Astrocyte (in vitro differentiated cells and primary cell): ENCODE measurements around the gene GTF2F1. TPM values are rescaled to one million over a fixed set of nuclear protein-coding genes. Genes with fewer than 3 reads are reported as not detected.
A peak's percentile ranks its signal among the peaks of the same experiment; 100 is the strongest.

Source experiments
- DNase-seq: peaks from one replicate; pipeline ENCODE4 v3.0.0-alpha.2; 2010; ENCODE audit warnings: low read depth
- FAIRE-seq: peaks from 2 replicates; lab custom pipeline; 2011; peaks lifted over from hg19 to GRCh38; lab: Jason Lieb, UNC
- H2AFZ ChIP-seq: 2 replicates; pipeline ENCODE4 v1.6.0; 2012; ENCODE audit warnings: low read depth, low read length, inconsistent platforms
- H3K27ac ChIP-seq: 2 replicates; pipeline ENCODE4 v1.5.1; 2011; ENCODE audit warnings: low read depth, low read length, inconsistent platforms
- H3K27me3 ChIP-seq: 2 replicates; pipeline ENCODE4 v1.6.0; 2011; ENCODE audit warnings: low read length, inconsistent platforms; ENCODE audit not compliant: insufficient read depth
- H3K36me3 ChIP-seq: 2 replicates; pipeline ENCODE4 v1.5.1; 2011; ENCODE audit warnings: low read length, inconsistent platforms; ENCODE audit not compliant: insufficient read depth
- H3K4me1 ChIP-seq: 2 replicates; pipeline ENCODE4 v1.5.1; 2011; ENCODE audit warnings: low read length, inconsistent platforms; ENCODE audit not compliant: insufficient read depth
- H3K4me2 ChIP-seq: 2 replicates; pipeline ENCODE4 v1.6.0; 2012; ENCODE audit warnings: low read length, inconsistent platforms
- H3K4me3 ChIP-seq: 2 replicates; pipeline ENCODE4 v1.5.1; 2011; ENCODE audit warnings: low read depth, mild to moderate bottlenecking, low read length, inconsistent platforms; ENCODE audit not compliant: insufficient read depth
- H3K79me2 ChIP-seq: 2 replicates; pipeline ENCODE4 v1.6.0; 2012; ENCODE audit warnings: mild to moderate bottlenecking, low read length, inconsistent platforms; ENCODE audit not compliant: insufficient read depth
- H3K9ac ChIP-seq: 2 replicates; pipeline ENCODE4 v1.6.0; 2012; ENCODE audit warnings: mild to moderate bottlenecking, low read length, inconsistent platforms
- H3K9me3 ChIP-seq: 2 replicates; pipeline ENCODE4 v1.5.1; 2012; ENCODE audit warnings: low read depth, mild to moderate bottlenecking, low read length, inconsistent platforms; ENCODE audit not compliant: insufficient read depth
- H4K20me1 ChIP-seq: 2 replicates; pipeline ENCODE4 v1.6.0; 2012; ENCODE audit warnings: low read length, inconsistent platforms; ENCODE audit not compliant: insufficient read depth
- H3K27ac Mint-ChIP-seq: one replicate; pipeline ENCODE4 v1.8.0; 2021; ENCODE audit warnings: mild to moderate bottlenecking, mixed read lengths; ENCODE audit not compliant: unreplicated experiment
- H3K27me3 Mint-ChIP-seq: one replicate; pipeline ENCODE4 v1.8.0; 2021; ENCODE audit warnings: low read depth, mixed read lengths; ENCODE audit not compliant: unreplicated experiment
- H3K36me3 Mint-ChIP-seq: one replicate; pipeline ENCODE4 v1.8.0; 2021; ENCODE audit warnings: low read depth, mixed read lengths; ENCODE audit not compliant: unreplicated experiment
- H3K4me1 Mint-ChIP-seq: one replicate; pipeline ENCODE4 v1.8.0; 2021; ENCODE audit warnings: low read depth, mixed read lengths; ENCODE audit not compliant: unreplicated experiment
- H3K4me3 Mint-ChIP-seq: one replicate; pipeline ENCODE4 v1.8.0; 2021; ENCODE audit warnings: mild to moderate bottlenecking, moderate library complexity, mixed read lengths; ENCODE audit not compliant: unreplicated experiment
- H3K9me3 Mint-ChIP-seq: one replicate; pipeline ENCODE4 v1.8.0; 2021; ENCODE audit warnings: mild to moderate bottlenecking, mixed read lengths; ENCODE audit not compliant: unreplicated experiment
- CTCF ChIP-seq: IDR thresholded peaks from 2 replicates; pipeline ENCODE4 v1.5.1; 2011; ENCODE audit warnings: low read depth, mild to moderate bottlenecking, inconsistent platforms, low read length, moderate library complexity; ENCODE audit not compliant: insufficient read depth
- EZH2 ChIP-seq: IDR thresholded peaks from 2 replicates; pipeline ENCODE4 v1.6.1; 2012; ENCODE audit warnings: mild to moderate bottlenecking, low read length, inconsistent platforms; ENCODE audit not compliant: insufficient read depth
- total RNA-seq: library from RNA; stranded (reverse); gene quantifications from 2 replicates; pipeline ENCODE4 v1.2.1, GENCODE V29; 2021

GTF2F1 gene
- total RNA-seq, 1 donor from 2014 or later: 92.3 TPM

DNA sequence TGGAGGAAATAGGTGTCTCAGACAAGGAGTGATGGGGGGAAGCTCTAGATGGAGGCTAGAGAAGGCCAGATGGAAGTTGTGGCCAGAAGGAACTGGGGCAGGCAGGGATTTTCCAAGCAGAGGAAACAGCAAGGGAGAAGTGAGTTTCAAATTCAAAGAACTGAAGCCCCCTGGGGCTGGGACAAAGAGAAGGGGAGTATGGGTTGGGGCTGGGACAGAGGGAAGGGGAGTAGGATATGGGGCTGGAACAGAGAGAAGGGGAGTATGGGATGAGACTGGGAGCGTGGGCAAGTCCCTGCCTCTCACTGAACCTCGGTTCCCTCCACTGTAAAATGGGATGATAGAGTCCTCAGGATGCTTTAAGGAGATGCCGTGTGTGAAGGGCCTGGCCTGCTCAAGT lies 1.9 kb upstream of the GTF2F1 start:
- H3K9me3 Mint-ChIP-seq: no peaks in the 10 kb centered on the region
- Histone ChIP-seq H3K27me3 (no peaks in the 10 kb centered on the region), H3K4me3 (no peak overlapping the region), H2AFZ (no peak overlapping the region), H3K27ac (no peak overlapping the region), H3K9me3 (no peaks in the 10 kb centered on the region), H3K79me2 (peaks cover 24% of the 10 kb centered on the region), H3K4me2 (no peak overlapping the region), H4K20me1 (peaks cover 2% of the 10 kb centered on the region), H3K36me3 (peaks cover 6% of the 10 kb centered on the region), H3K9ac (no peak overlapping the region), H3K4me1 (peaks cover 12% of the 10 kb centered on the region)
- H3K4me3 Mint-ChIP-seq: no peak overlapping the region
- peaks cover 7% of the 10 kb centered on the region for H3K4me1 Mint-ChIP-seq
- no peak for DNase-seq
- no peak for TF ChIP-seq CTCF
- no peak for TF ChIP-seq EZH2
- H3K36me3 Mint-ChIP-seq: peaks cover 3% of the 10 kb centered on the region
- H3K27me3 Mint-ChIP-seq: no peaks in the 10 kb centered on the region
- FAIRE-seq: no peak
- H3K27ac Mint-ChIP-seq: peak overlapping the region; percentile 49

GRCh38 chr19:6393983-6394412 lies 1.0 kb upstream of the GTF2F1 start:
- H3K36me3 ChIP-seq: peaks cover 12% of the 10 kb centered on the region
- Mint-ChIP-seq H3K36me3 (peaks cover 3% of the 10 kb centered on the region), H3K4me3 (peak overlapping the region; percentile 94), H3K4me1 (peaks cover 7% of the 10 kb centered on the region), H3K9me3 (no peaks in the 10 kb centered on the region), H3K27me3 (no peaks in the 10 kb centered on the region), H3K27ac (peak overlapping the region; percentile 93)
- peaks cover 12% of the 10 kb centered on the region for H3K4me1 ChIP-seq
- H3K27ac ChIP-seq: peak overlapping the region; percentile 97
- TF ChIP-seq EZH2 (no peak), CTCF (no peak)
- H3K9ac ChIP-seq: peak overlapping the region; percentile 94
- H2AFZ ChIP-seq: peak overlapping the region; percentile 96
- DNase-seq (no peak), FAIRE-seq (no peak)
- H3K27me3 ChIP-seq: no peaks in the 10 kb centered on the region
- H4K20me1 ChIP-seq: peaks cover 2% of the 10 kb centered on the region
- peak overlapping the region; percentile 99 for H3K4me2 ChIP-seq
- H3K79me2 ChIP-seq: peaks cover 31% of the 10 kb centered on the region
- no peaks in the 10 kb centered on the region for H3K9me3 ChIP-seq
- H3K4me3 ChIP-seq: peak overlapping the region; percentile 94

DNA sequence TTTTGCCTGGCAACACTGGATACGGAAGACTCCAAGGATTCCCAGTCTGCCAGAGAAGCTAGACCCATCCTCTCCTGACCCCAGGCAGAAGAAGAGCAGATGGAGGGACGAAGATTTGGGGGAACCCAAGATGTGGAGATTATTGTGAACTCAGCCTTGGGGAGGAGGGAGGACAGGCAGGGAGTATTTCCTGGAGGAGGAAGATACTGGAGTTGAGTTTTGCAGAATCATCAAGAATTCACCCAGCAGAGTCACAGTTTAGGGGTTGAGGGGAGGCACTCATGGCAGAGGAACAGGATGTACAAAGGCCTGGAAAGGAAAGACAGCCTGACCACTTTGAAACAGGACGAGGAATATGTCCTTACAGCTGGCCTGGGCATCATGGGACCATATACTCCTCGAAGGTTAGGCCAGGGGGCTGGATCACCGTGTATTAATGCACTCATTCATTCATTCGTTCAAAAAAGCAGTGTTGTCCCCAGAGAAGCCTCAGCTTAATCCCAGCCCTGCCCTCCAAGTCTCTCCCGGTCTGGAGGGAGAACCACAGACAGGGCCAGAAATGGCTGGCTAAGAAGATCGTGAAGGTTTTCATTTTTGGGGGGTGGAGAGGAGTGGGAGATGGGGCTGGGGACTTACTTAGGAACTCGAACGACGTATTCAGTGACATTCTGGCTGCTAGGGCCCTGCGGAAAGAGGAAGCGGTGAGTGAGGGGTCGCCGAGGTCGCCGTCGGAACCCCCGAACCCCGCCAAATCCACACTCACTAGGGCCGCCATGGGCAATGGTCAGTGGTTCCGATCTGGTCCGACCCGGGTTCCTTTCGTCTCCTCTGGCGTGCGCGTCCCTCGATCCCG lies 517 bp downstream of the GTF2F1 start:
- Histone ChIP-seq H4K20me1 (peaks cover 8% of the 10 kb centered on the region), H3K4me1 (peaks cover 12% of the 10 kb centered on the region), H3K9me3 (no peaks in the 10 kb centered on the region), H3K27ac (peak overlapping the region; percentile 97), H3K36me3 (peaks cover 14% of the 10 kb centered on the region), H3K79me2 (peaks cover 36% of the 10 kb centered on the region), H3K4me2 (peak overlapping the region; percentile 99), H3K27me3 (no peaks in the 10 kb centered on the region), H2AFZ (peak overlapping the region; percentile 96), H3K9ac (peak overlapping the region; percentile 94), H3K4me3 (peak overlapping the region; percentile 94)
- Mint-ChIP-seq H3K36me3 (peaks cover 6% of the 10 kb centered on the region), H3K4me3 (peak overlapping the region; percentile 94), H3K27ac (peak overlapping the region; percentile 93), H3K4me1 (peaks cover 7% of the 10 kb centered on the region), H3K9me3 (no peaks in the 10 kb centered on the region), H3K27me3 (no peaks in the 10 kb centered on the region)
- TF ChIP-seq EZH2 (no peak), CTCF (no peak)
- FAIRE-seq (no peak), DNase-seq (no peak)
